HG03103 (cell line): ENCODE results near the gene EPHA4.

Experiments
- ATAC-seq: cut with Tn5 transposase; IDR thresholded peaks from one replicate; pipeline ENCODE4 v1.9.1; 2021; ENCODE audit warnings: low read depth; ENCODE audit not compliant: unreplicated experiment

Gene EPHA4

DNA sequence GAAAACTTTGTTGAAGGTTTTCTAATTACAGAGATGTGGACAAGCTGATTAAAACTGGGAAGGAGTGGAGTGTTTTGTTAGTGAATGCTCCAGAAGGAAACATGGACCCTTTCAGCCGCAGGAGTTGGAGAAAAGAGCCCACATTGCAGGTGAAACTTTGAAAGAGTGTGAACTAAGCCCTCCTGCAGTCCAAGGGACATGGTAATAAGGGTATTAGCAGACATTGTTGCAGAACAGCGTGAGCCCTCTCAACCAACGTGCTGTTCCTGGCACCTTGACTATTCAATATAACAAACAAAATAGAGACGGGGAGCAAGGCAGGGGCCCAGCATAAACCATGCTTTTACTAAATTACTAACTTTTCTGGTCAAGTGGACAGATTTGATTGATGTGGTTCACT, 122.7 kb downstream of the EPHA4 start:
- no peak for ATAC-seq

DNA sequence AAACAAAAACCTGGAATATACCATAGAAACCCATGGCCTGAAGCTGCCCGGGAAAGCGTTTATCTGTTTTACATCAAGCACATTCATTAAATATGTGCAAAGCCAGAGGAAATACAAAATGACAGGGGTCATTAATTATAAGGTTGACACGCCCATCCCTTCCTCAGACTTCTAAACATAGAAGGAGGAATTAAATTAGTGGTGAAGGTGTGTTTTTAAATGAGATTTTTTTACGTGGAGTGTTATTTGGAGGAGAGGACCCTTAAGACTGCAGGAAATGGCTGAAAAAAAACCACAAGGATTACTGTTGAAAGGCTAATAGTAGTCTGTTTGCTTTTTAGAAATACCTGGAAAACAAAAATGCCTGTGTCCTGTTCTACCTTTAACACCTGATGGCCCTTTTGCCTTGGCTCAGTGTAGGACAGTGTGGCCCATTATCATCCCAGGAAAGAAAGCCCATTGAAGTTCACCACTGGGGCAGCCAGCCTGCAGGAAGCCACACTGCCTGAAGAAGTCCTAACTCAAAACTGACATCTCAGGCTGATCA, 123.2 kb downstream of the EPHA4 start:
- ATAC-seq: no peak

DNA sequence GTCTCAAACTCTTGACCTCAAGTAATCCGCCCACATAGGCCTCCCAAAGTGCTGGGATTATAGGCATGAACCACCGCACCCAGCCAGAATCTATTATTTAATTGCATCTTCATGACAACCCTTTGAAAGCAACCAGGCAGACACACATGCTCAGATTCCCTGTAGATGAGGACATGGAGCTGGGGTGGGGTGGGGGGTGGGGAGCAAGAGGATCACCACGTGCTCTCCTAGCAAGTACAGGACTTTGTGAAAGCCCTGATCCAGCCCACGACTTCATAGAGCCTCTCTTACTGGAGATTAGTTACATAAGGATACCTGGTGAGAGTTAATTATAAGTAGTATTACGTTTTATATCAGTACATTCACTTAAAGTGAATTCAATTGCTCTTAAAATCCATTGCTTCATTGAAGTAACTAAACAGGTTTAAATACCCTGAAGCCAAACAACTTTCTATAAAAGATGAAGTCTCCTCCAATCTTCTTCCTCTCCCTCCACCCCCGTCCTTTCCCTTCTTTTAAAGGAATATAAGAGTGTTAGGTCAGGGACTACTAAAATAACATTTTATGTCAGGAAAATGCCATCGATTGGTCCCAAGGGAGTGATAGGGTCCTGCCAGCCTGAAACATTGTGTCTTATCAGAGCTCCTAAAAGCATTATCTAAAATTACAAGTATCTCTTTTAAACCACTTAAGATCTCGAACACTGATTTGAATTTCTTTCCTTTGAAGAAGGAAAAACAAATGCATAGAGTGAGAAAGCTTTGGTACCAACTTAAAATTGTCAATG, 123.9 kb downstream of the EPHA4 start:
- no peak for ATAC-seq

DNA sequence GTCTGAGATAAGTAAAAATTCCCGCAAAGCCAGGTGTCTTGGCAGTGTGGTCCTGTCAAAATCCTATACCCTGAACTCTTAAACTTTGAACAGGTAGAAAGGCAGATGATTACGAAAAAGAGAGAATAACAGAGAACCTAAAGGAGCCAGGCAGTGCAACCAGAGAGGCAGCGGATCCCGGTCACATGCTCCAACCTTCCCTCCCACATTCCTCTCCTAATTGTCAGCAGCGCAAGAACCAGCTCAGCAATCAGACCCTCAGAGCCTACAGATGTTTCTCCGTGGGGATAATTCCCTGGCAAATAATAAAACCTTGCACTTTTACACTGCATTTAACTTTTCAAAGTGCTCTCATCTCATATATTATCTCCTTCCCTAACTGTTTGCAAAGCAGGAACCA, 124.8 kb downstream of the EPHA4 start:
- ATAC-seq: no peak

DNA sequence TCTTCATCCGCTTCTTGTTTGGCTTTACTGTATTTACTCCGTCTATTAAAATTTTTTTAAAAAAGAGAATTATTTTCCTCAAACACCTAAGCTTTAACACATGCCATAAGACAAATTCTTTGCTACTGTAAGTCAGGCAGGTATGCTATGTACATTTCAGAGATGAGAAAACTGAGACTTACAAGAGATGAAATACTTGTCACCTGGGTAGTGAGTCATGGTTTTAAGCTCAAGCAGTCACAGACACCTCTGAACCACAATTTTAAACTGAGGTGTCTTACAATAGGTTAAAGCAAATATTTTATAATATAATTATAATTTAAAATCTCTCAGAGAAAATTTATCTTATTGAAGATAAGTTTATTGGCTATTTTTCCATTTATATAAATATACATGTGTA, 126.0 kb downstream of the EPHA4 start:
- no peak for ATAC-seq

DNA sequence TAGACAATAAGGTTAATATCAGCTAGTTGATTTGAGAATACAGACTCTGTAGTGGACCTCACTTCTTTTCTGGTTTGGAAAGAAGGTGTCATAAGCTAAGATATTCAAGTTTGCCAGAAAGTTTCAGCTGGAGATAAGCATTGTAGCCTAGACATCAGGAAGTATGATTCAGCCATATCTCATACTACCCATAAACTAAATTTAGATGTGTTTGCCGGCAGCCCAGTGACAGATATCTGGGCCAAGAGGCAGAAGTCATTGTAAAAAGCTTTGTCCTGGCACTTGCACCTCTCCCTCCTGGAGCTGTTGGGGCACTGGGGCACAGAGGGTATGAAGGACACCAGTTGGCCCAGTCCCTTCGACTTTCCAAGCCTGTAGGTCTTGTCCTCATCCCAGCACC, 128.0 kb downstream of the EPHA4 start:
- ATAC-seq: no peak

DNA sequence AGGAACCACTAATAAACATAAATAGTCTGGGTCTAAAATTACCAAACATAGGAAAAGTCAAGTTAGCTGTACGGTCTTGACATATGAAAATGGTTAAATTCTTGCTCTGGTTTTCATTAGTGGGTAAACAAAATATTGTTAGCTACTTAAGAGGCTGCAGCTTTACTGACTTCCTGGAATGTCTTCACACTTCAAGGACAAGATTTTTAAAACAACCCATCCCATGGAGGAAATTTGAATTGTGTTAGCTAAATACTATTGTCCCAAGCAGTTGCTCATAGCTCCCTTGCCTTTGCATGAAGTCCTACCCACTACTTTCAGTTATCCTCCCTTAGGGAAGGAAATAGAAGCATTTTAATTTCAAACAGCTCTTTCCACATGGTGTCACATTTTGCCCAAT, 128.5 kb downstream of the EPHA4 start:
- ATAC-seq: no peak

DNA sequence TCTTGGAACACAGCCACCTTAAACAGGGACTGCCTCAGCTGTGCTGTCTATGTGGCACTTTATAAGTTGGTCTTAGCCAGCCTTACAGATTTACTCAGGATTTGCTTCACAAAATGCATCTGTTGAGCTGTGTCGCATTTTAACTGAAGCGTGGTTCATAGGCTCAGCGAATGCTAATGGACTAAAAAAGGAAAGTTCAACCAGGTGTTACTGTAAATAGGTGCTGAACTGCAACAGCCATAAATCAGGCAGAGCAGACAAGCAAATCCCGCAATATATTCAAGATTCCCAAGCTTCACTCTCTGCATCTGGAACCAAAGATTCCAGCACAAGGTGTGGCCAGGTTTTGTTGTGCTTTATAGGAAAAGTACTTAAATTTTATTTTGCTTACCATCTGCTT, 130.0 kb downstream of the EPHA4 start:
- ATAC-seq: no peak

DNA sequence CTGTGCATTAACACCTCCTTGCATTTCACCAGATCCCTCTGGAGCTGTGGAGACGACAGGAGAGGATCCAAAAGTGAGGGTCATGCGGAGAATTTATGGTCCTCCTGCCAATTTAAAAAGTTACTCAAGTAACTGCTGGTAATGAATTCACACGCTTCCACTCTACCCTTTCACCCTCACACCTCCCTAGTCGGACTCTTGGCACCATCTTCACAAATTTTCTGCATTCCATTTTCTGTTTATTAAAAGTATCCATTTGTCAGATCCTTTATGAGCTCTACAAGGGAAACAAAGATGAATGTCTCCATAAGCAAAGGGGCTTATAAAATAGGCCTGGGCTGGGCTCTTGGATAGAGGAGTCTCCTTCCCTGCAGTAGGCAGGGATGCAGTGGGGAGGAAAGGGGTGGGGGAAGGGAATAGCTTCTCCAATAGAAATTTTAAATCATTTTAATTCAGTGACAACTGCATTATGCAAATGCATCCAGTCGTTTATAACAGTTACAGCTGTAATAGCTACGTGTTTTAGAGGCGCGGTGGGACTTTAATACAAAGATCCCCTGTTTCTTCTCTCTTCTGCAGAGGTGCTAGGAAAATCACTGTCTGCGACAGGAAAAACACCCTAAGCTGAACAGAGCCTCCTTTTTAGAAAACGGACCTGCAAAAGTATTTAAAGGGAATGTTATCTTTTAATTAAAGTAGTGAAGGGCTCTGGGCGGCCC, 132.2 kb downstream of the EPHA4 start:
- ATAC-seq: no peak

DNA sequence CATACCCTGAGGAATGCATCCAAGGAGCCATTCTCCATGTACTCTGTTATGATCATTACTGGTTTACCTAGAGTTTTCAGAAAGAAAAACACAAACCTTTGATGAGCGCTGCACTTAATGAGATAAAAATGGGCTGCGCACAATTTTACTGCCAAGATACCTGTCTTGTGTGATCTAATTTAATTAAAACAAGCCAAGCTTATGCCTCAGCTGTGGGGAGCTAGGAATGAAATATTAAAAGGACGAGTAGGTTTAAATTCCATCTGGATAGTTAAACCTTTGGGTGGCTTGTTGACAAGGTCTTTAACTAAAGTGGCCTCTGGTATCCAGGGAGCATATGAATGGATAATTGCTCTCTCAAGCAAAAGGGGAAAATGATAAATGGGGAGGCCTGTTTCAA, 135.0 kb downstream of the EPHA4 start:
- ATAC-seq: no peak

DNA sequence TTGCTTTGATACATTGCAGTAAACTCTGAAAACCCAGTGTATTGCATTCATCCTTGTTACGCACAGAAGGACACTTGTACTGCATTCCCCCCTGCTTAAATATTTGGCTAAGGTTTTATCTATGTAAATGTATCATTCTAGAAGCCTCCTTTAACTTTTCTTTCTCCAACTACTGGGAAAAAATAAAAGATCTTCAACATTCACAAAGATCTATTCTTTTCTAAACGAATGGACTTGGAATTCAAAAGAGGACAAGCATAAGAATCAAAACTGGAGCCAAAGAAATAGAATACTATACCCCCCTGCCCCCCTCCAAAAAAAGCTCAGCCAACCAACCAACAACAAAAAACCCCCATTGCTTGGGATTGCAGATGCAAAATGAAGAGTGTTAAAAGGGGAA, 136.9 kb downstream of the EPHA4 start:
- ATAC-seq: no peak

DNA sequence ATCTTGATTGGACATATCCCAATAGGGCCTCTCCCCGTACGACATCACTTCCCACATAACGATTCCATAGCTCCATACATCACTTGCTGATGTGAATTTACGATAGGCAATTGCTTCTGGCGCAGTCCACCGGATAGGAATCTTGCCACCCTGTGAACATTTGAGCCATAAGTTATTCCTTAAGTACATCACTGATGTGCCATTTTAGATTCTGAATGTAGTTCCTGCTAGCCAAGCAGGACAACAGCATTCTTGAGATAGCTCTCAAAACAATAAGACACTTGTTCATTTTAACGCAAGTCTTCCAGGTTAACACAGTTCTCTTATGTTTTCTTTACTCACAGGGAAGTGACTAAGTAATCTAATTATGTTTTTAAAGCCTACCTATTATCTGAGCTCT, 138.0 kb downstream of the EPHA4 start:
- ATAC-seq: no peak

DNA sequence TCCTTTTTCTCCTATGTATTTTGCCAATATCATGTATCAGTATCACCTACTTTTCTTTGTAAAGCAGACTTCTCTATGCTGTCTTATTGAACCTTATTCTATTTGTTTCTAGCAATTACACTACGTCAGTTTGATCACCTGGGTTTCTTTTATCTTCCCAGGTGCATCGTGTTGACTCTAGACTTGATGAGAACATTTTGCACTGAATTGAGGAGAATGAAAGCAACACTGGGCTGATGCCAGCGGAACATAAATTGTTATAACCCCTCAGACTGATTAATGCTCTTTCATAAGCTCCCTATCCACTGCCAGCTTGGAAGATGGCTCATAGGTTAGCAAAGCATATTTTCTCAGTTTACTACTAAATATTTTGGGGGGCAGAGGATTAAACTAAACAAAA, 140.6 kb downstream of the EPHA4 start:
- ATAC-seq: no peak

DNA sequence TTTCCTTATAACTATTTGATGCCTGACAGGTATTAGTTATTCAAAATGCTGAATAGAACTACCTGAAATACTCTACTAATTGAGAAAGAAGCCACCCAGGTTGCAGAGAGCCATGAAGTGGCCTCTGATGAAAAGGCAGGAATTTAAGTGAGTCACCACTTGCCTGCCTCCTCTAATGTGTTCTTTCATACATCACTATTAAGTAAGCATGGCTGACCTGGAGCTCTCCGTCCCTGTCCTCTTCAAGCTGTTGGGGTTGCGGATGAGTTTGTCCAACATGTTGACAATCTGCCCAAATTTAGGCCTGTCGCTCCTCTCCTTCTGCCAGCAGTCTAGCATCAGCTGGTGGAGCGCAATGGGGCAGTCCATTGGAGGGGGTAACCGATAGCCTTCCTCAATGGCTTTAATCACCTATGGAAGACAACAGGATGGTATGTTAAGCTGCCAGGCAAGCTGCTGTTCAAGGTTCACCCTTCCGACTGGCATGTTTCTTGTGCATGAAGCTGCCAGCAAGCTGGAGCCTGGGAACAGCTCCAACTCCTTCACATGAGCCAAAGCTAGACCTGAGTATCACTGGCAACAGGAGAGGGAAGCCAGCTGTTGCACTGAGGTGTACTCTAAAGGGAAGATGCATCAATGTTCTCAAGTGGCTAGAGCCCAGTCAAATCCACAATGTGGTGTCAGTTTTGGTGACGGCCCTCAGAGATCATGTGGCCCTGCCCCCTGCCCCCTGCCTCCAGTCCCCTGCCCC, 142.2 kb downstream of the EPHA4 start:
- no peak for ATAC-seq

DNA sequence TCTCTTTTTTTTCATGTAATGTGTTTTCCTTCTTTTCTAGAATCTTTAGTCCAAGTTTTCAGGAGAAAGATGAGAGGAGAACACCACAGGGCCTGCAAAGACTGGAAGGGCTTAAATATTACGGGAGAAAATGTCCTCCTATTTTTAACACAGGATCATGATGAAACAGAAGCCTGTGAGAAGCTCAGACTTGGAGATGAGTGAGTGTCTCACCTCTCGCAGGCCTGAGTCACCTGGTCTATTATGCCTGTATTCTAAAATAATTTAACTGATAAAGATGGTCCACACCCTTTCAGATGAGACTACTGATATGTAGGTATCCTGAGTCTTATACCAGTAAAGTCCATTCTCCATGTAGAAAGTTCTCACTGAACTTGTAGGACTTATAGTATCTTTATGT, 143.2 kb downstream of the EPHA4 start:
- no peak for ATAC-seq

DNA sequence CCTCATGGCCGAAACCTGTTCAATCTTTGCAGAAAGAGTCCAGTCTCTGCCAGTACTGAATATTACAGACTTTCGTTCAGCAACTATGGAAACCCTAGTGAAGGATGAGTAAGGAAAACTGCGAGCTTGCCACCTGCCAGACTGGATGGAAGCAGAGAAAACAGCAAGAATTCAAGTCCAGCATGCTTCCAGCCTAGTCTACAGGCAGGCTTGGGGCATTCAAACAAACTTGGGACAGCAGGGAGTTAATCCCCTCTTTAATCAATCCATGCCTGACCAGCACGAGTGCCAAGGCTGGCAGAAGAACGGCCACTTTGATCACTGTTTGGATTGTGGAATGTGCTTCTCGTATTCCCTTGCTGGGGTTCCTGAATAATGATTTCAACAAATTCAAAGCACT, 145.2 kb downstream of the EPHA4 start:
- no peak for ATAC-seq

DNA sequence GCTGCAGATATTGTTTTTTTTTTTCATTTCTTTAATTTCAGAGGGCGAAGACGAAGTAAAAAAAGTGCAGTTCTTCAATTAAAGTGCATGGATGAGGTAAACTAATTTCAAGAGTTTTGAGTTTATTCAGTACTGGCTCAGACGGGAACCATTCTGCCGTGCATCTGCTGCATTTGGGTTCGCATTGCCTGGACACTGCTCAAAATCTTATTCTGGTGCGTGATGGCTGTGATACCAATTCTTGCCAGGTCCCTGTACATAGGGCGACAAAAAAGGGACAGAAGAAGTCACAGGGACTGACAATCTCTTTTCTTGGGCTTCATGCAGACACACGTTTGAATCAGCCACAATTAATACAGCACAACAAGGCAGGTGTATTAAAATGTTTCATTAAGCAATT, 146.2 kb downstream of the EPHA4 start:
- no peak for ATAC-seq

DNA sequence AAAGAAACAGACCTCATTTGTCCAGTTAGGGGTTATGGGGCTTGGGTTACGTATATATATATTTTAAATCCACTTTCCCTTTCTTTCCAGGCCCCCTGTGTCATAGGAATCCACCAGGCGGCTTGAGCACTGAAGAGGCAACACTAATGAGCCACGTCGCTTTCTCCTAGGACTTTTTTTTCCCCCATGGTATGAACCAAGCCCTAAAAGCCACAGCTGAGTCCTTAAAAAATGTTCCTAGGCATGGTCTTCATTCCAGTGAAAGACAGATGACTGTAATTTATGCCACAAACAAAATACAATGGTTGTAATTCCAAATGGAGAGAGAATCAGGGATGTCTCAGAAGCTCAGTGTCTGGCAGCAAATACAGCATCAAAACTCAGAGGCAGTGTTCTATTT, 146.8 kb downstream of the EPHA4 start:
- no peak for ATAC-seq

DNA sequence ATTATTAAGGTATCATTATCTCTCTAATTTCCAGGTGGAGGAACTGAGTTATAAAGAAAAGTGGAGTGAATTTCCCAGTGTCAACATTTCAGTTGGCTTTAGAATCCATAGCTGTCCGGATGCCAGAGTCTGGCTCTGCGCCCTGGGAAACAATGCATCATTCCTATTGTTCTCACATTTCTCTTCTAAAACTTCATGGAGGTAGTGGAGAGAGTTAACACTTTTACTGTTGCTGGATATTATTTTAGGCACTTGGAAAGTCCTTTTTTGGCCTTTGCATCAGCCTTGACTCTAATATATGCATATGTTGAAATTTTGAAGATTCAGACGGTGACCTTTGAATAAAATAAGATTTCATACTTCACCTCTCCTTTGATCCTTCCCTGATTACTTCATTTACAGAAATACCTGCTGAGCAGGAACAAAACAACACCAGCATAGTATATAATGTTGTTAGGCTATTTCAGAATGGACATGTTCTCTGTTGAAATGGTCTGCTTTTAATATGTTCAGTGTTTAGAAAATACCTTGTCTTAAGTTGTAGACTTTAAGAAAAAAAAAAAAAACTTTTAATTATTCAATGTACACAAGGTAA, 148.8 kb downstream of the EPHA4 start:
- no peak for ATAC-seq

DNA sequence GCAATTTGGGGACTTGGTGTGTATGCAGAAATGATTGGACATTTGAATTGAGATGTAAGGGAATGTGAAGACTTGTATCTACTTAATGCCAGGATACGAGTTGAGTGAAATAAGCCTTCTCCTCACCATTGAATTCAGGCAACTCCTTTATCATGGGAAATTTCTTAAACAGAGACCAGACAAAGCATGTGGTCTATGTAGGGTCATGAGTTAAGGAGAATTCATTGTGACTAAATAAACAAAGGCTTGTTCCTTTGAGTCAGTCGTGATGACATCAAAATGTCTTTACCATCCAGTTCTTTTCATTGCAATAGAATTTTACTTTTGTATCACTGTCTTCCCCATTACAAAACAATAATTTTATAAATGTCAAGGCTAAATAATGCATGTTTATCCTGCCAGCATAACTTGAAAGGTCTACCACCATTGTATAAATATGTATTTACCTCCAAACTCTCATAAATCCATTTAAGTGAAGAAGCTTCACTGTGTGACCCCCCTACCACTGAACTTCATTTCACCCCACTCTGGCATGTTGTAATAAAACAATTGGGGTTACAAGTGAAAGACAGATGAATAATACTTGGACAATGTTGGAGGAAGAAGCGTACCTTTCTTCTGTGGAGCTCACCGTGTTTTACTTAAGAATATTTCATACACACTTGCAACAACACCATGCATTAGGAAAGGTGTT, 149.4 kb downstream of the EPHA4 start:
- ATAC-seq: no peak
